DMS153 treated with DMSO at 0.1 percent for 48 hours (cell line): ENCODE data around the gene GABRG1.
A peak's percentile ranks its signal among the peaks of the same experiment; 100 is the strongest.

ENCODE experiments used
- DNase-seq: peaks from one replicate; lab custom pipeline; 2025; ENCODE audit not compliant: unreplicated experiment; lab: John Stamatoyannopoulos, UW

The GABRG1 gene

GRCh38 chr4:46123913-46124755, at the start of gene GABRG1:
TSS of gene GABRG1 (minus strand) at chr4:46124054. CDS start at chr4:46123913, 141 bp downstream.
- DNase-seq = peak; percentile 24

- no peak for DNase-seq
These were observed 23.1 kb upstream of the GABRG1 start for GRCh38 chr4:46146993-46147392.

- no peak for DNase-seq
These were observed 7.7 kb upstream of the GABRG1 start for GRCh38 chr4:46131498-46132057.

GRCh38 chr4:46124773-46125413, 1.0 kb upstream of the GABRG1 start:
- no peak for DNase-seq

- no peak for DNase-seq
These were observed 42.2 kb downstream of the GABRG1 start for GRCh38 chr4:46081674-46082073.

GRCh38 chr4:46081248-46081647, 42.6 kb downstream of the GABRG1 start:
- no peak for DNase-seq

GRCh38 chr4:46073778-46074177, 50.1 kb downstream of the GABRG1 start:
- no peak for DNase-seq

- DNase-seq = no peak
These were observed 72.5 kb downstream of the GABRG1 start for GRCh38 chr4:46051392-46051791.

GRCh38 chr4:46032056-46032455, 91.8 kb downstream of the GABRG1 start:
- no peak for DNase-seq

GRCh38 chr4:46016306-46016705, 107.5 kb downstream of the GABRG1 start:
- DNase-seq = no peak

- no peak for DNase-seq
These were observed 131.1 kb downstream of the GABRG1 start for GRCh38 chr4:45992728-45993127.

- DNase-seq = no peak
These were observed 134.1 kb downstream of the GABRG1 start for GRCh38 chr4:45989775-45990174.

- DNase-seq = no peak
These were observed 136.0 kb downstream of the GABRG1 start for GRCh38 chr4:45987858-45988257.
